Right lobe of liver (tissue), 4 donors: Measurements from ENCODE around the gene WFDC1.

Experiments used
- POLR2A ChIP-seq: fragments of 450-650 bp; IDR thresholded peaks from one replicate; pipeline ENCODE4 v1.6.1; 2017; ENCODE audit warnings: antibody characterized with exemption, mild to moderate bottlenecking
- TF ChIP-seq, protein P1 (sequence below), 4 donors: fragments of 200-600 bp in 3 of 4; fragments of 450-650 bp in 1 of 4; IDR thresholded peaks; one replicate each; pipeline versions ENCODE4 v1.5.1 to v1.8.0; 2016 to 2022; ENCODE audit warnings: antibody characterized with exemption in 4 of 4, mild to moderate bottlenecking in 2 of 4
- donor health status: DM: no; HTN: no; CAD: no.
- donor health status: DM: no; HTN: no; CAD: no.
- donor health status: DM: no; HTN: yes; CAD: no.

GRCh38 chr16:84324434-84325262 lies 30.0 kb downstream of the WFDC1 start:
- TF ChIP-seq, protein P1, sequence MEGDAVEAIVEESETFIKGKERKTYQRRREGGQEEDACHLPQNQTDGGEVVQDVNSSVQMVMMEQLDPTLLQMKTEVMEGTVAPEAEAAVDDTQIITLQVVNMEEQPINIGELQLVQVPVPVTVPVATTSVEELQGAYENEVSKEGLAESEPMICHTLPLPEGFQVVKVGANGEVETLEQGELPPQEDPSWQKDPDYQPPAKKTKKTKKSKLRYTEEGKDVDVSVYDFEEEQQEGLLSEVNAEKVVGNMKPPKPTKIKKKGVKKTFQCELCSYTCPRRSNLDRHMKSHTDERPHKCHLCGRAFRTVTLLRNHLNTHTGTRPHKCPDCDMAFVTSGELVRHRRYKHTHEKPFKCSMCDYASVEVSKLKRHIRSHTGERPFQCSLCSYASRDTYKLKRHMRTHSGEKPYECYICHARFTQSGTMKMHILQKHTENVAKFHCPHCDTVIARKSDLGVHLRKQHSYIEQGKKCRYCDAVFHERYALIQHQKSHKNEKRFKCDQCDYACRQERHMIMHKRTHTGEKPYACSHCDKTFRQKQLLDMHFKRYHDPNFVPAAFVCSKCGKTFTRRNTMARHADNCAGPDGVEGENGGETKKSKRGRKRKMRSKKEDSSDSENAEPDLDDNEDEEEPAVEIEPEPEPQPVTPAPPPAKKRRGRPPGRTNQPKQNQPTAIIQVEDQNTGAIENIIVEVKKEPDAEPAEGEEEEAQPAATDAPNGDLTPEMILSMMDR (IDR thresholded peaks at IDR 0.05): no peak
- no peak for TF ChIP-seq POLR2A
